ENCODE measurements around the gene GLCE. TPM values are rescaled to one million over a fixed set of nuclear protein-coding genes. Genes with fewer than 3 reads are reported as not detected.

GLCE gene
- total and polyA plus RNA-seq, 11 donors, result 4.0 to 14.3 (median 8.4) TPM

DNA sequence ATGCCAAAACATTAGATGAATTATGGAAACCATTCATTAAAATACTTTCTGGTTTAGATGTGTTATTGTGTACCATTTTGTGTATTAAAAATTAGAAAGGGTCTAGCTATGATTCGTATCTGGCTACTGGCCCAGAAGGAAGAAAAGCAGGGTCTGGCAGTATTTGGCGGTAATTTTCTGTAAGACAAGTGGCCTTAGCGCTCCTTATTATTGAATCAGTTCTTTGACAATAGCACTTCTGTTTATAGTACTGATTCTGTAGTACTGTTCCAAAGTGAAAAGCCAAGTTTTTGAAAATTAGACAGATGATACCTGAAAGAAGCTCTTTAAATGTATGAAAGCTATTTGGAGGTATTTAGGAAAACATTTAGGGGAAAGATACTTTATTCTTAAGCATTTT, 10.2 kb downstream of the GLCE start:
- ATAC-seq (no peak), DNase-seq (no peak)
- H3K4me1 ChIP-seq, result peaks cover 0 to 6% (median 0%) of the 10 kb centered on the region in 12 donors
- H3K27ac ChIP-seq, result no peak overlapping the region
- H3K4me3 ChIP-seq, result no peak overlapping the region
- intact Hi-C loops (cut with DNase I), result loop anchor here in 1 of 10 donors (5.0 kb wide), 1 partner anchor 52 kb away; no protein-coding TSS in a partner anchor
- no peaks in the 10 kb centered on the region for H3K36me3 ChIP-seq
- 61 to 85% (median 78%) methylated on average over 3 of the region's 3 CpGs for WGBS, 4 donors
- TF ChIP-seq, protein P1, sequence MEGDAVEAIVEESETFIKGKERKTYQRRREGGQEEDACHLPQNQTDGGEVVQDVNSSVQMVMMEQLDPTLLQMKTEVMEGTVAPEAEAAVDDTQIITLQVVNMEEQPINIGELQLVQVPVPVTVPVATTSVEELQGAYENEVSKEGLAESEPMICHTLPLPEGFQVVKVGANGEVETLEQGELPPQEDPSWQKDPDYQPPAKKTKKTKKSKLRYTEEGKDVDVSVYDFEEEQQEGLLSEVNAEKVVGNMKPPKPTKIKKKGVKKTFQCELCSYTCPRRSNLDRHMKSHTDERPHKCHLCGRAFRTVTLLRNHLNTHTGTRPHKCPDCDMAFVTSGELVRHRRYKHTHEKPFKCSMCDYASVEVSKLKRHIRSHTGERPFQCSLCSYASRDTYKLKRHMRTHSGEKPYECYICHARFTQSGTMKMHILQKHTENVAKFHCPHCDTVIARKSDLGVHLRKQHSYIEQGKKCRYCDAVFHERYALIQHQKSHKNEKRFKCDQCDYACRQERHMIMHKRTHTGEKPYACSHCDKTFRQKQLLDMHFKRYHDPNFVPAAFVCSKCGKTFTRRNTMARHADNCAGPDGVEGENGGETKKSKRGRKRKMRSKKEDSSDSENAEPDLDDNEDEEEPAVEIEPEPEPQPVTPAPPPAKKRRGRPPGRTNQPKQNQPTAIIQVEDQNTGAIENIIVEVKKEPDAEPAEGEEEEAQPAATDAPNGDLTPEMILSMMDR (IDR thresholded peaks at IDR 0.05), result no peak
- no peak for TF ChIP-seq POLR2A (IDR thresholded peaks at IDR 0.05)
- H3K27me3 ChIP-seq, result no peaks in the 10 kb centered on the region
- H3K9me3 ChIP-seq, result no peaks in the 10 kb centered on the region

DNA sequence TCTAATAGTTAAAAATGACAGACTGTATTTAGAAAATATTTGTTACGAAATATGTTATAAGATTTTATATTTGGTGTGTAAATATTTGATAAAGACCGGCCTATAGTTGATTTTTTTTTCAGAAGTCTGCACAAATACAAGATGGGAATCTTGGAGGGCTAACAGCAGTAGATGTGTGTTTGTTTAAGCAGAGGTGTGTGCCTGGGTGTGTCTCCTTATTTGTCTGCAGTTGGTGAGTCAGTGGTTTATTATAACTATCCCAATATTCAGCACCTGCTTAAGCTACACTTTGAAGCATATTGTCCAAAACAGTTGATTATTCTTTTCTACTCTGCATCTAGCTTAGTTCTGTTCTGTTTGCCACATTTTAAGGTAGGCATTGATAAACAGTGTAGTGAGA, 12.4 kb downstream of the GLCE start:
- ATAC-seq (no peak), DNase-seq (no peak)
- Histone ChIP-seq H3K27me3 (no peaks in the 10 kb centered on the region), H3K4me3 (no peak overlapping the region), H3K4me1 (no peaks in the 10 kb centered on the region), H3K36me3 (no peaks in the 10 kb centered on the region), H3K27ac (no peak overlapping the region), H3K9me3 (no peaks in the 10 kb centered on the region)
- 95 to 97% (median 96%) methylated on average over 2 of the region's 2 CpGs for WGBS, 4 donors
- intact Hi-C loops (cut with DNase I), result loop anchor here in 1 of 10 donors (5.0 kb wide), 1 partner anchor 49 kb away; no protein-coding TSS in a partner anchor
- no peak for TF ChIP-seq POLR2A (IDR thresholded peaks at IDR 0.05)
- TF ChIP-seq, protein P1 (IDR thresholded peaks at IDR 0.05), result no peak

DNA sequence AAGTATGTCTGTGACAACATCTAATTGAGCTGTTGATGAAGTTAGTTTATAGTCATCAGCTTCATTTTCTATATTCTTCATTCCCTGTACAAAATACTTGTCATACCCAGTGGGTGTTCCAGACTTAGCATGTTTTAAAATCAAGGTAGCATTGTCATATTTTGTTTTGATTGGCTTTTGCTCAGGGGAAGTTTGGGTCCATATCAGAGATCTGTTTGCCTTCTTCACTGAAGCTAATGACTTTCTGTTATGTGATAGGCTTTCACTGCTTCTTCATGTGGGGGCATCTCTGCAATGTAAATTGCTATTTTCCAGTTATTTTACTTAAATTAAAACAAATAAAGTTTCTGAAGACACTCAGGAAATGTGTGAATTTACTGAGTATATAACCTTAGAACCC, 15.1 kb downstream of the GLCE start:
- H3K9me3 ChIP-seq, result no peaks in the 10 kb centered on the region
- TF ChIP-seq, protein P1 (IDR thresholded peaks at IDR 0.05), result no peak
- no peak for TF ChIP-seq POLR2A (IDR thresholded peaks at IDR 0.05)
- DNase-seq, result no peak
- peaks cover 0 to 6% (median 0%) of the 10 kb centered on the region in 12 donors for H3K4me1 ChIP-seq
- no peaks in the 10 kb centered on the region for H3K36me3 ChIP-seq
- H3K27me3 ChIP-seq, result no peaks in the 10 kb centered on the region
- no peak overlapping the region for H3K4me3 ChIP-seq
- intact Hi-C loops (cut with DNase I), result no loop called here
- no peak for ATAC-seq
- no peak overlapping the region for H3K27ac ChIP-seq

DNA sequence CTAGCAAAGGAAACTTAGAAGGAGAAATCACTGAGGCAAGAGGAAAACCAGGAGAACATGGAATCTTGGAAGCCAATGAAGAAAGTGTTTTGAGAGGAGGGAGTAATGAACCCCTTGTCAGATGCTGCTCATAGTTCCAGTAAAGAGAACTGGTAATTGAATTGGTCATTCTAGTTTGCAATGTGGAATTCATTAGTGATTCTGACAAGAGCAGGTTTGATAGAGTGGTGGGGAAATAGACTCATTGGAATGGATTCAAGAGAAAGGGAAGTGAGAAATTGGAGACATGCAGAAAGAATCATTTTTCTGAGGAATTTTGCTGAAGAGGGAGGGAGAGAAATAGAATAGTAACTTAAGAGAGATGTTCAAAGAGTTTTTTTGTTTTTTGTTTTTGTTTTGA, 21.0 kb downstream of the GLCE start:
- H3K9me3 ChIP-seq, result no peaks in the 10 kb centered on the region
- H3K4me1 ChIP-seq, result peaks cover 0 to 6% (median 0%) of the 10 kb centered on the region in 12 donors
- no peak overlapping the region for H3K4me3 ChIP-seq
- no peak overlapping the region for H3K27ac ChIP-seq
- H3K27me3 ChIP-seq, result no peaks in the 10 kb centered on the region
- DNase-seq (no peak), ATAC-seq (no peak)
- TF ChIP-seq, protein P1 (IDR thresholded peaks at IDR 0.05), result no peak
- no peak for TF ChIP-seq POLR2A (IDR thresholded peaks at IDR 0.05)
- intact Hi-C loops (cut with DNase I), result no loop called here
- H3K36me3 ChIP-seq, result no peaks in the 10 kb centered on the region

Data from heart left ventricle (tissue), 16 donors.